Measurements from ENCODE around the gene ODAD3.

The ODAD3 gene

GRCh38 chr19:11378319-11379189 is 56.4 kb downstream of the ODAD3 start:
- Histone ChIP-seq H3K9ac (ENCODE audit: low read length in 5 of 5) (no peak overlapping the region), H3K4me3 (ENCODE audit: low read depth in 1 of 5, low read length in 5 of 5) (no peak overlapping the region), H3K9me3 (ENCODE audit: control insufficient read depth in 5 of 5, low read length in 5 of 5) (no peaks in the 10 kb centered on the region), H3K36me3 (ENCODE audit: control insufficient read depth in 5 of 5, insufficient read depth in 5 of 5, low read length in 5 of 5) (peaks cover 0 to 9% (median 6%) of the 10 kb centered on the region in 5 donors), H3K4me1 (ENCODE audit: control insufficient read depth in 5 of 5, insufficient read depth in 5 of 5, low read length in 5 of 5) (peaks cover 6 to 59% (median 54%) of the 10 kb centered on the region in 5 donors), H3K27ac (ENCODE audit: low read depth, low read length) (no peak overlapping the region), H3K27me3 (ENCODE audit: control insufficient read depth in 5 of 5, insufficient read depth in 4 of 5, low read length in 5 of 5) (peaks cover 5 to 14% (median 8%) of the 10 kb centered on the region in 5 donors)

GRCh38 chr19:11377756-11378155 is 57.2 kb downstream of the ODAD3 start:
- peaks cover 2 to 8% (median 3%) of the 10 kb centered on the region in 5 donors for H3K27me3 ChIP-seq (ENCODE audit: control insufficient read depth in 5 of 5, insufficient read depth in 4 of 5, low read length in 5 of 5)
- no peak overlapping the region for H3K9ac ChIP-seq (ENCODE audit: low read length in 5 of 5)
- H3K4me3 ChIP-seq (ENCODE audit: low read depth in 1 of 5, low read length in 5 of 5), result no peak overlapping the region
- peaks cover 0 to 9% (median 6%) of the 10 kb centered on the region in 5 donors for H3K36me3 ChIP-seq (ENCODE audit: control insufficient read depth in 5 of 5, insufficient read depth in 5 of 5, low read length in 5 of 5)
- H3K9me3 ChIP-seq (ENCODE audit: control insufficient read depth in 5 of 5, low read length in 5 of 5), result no peaks in the 10 kb centered on the region
- no peak overlapping the region for H3K27ac ChIP-seq (ENCODE audit: low read depth, low read length)
- peaks cover 6 to 51% (median 46%) of the 10 kb centered on the region in 5 donors for H3K4me1 ChIP-seq (ENCODE audit: control insufficient read depth in 5 of 5, insufficient read depth in 5 of 5, low read length in 5 of 5)

- Histone ChIP-seq H3K9me3 (ENCODE audit: control insufficient read depth in 5 of 5, low read length in 5 of 5) (no peaks in the 10 kb centered on the region), H3K27me3 (ENCODE audit: control insufficient read depth in 5 of 5, insufficient read depth in 4 of 5, low read length in 5 of 5) (peaks cover 0 to 5% (median 0%) of the 10 kb centered on the region in 5 donors), H3K27ac (ENCODE audit: low read depth, low read length) (no peak overlapping the region), H3K4me3 (ENCODE audit: low read depth in 1 of 5, low read length in 5 of 5) (no peak overlapping the region), H3K9ac (ENCODE audit: low read length in 5 of 5) (peak overlapping the region in 1 of 5 donors; percentile 26), H3K36me3 (ENCODE audit: control insufficient read depth in 5 of 5, insufficient read depth in 5 of 5, low read length in 5 of 5) (peaks cover 0 to 9% (median 6%) of the 10 kb centered on the region in 5 donors), H3K4me1 (ENCODE audit: control insufficient read depth in 5 of 5, insufficient read depth in 5 of 5, low read length in 5 of 5) (peaks cover 6 to 48% (median 44%) of the 10 kb centered on the region in 5 donors)
Measured at GRCh38 chr19:11377237-11377636, 57.7 kb downstream of the ODAD3 start.

- Histone ChIP-seq H3K9ac (ENCODE audit: low read length in 5 of 5) (peak overlapping the region in 4 of 5 donors; percentile 42 to 82 (median 62)), H3K9me3 (ENCODE audit: control insufficient read depth in 5 of 5, low read length in 5 of 5) (no peaks in the 10 kb centered on the region), H3K27ac (ENCODE audit: low read depth, low read length) (peak overlapping the region; percentile 92), H3K4me1 (ENCODE audit: control insufficient read depth in 5 of 5, insufficient read depth in 5 of 5, low read length in 5 of 5) (peaks cover 4 to 30% (median 30%) of the 10 kb centered on the region in 5 donors), H3K27me3 (ENCODE audit: control insufficient read depth in 5 of 5, insufficient read depth in 4 of 5, low read length in 5 of 5) (no peaks in the 10 kb centered on the region), H3K36me3 (ENCODE audit: control insufficient read depth in 5 of 5, insufficient read depth in 5 of 5, low read length in 5 of 5) (peaks cover 0 to 9% (median 6%) of the 10 kb centered on the region in 5 donors), H3K4me3 (ENCODE audit: low read depth in 1 of 5, low read length in 5 of 5) (peak overlapping the region; percentile 61 to 90 (median 81))
Measured at GRCh38 chr19:11375143-11375948, 59.6 kb downstream of the ODAD3 start.

GRCh38 chr19:11374433-11375142 is 60.3 kb downstream of the ODAD3 start, which contains the start of gene SWSAP1:
SWSAP1 (plus strand) TSS chr19:11374666; CDS start chr19:11374681, 15 bp downstream.
- peaks cover 2 to 26% (median 25%) of the 10 kb centered on the region in 5 donors for H3K4me1 ChIP-seq (ENCODE audit: control insufficient read depth in 5 of 5, insufficient read depth in 5 of 5, low read length in 5 of 5)

GRCh38 chr19:11373885-11374432 is 61.0 kb downstream of the ODAD3 start:
- Histone ChIP-seq H3K27me3 (ENCODE audit: control insufficient read depth in 5 of 5, insufficient read depth in 4 of 5, low read length in 5 of 5) (no peaks in the 10 kb centered on the region), H3K4me1 (ENCODE audit: control insufficient read depth in 5 of 5, insufficient read depth in 5 of 5, low read length in 5 of 5) (peaks cover 2 to 26% (median 25%) of the 10 kb centered on the region in 5 donors), H3K36me3 (ENCODE audit: control insufficient read depth in 5 of 5, insufficient read depth in 5 of 5, low read length in 5 of 5) (peaks cover 0 to 9% (median 7%) of the 10 kb centered on the region in 5 donors), H3K4me3 (ENCODE audit: low read depth in 1 of 5, low read length in 5 of 5) (peak overlapping the region; percentile 66 to 90 (median 81)), H3K9me3 (ENCODE audit: control insufficient read depth in 5 of 5, low read length in 5 of 5) (no peaks in the 10 kb centered on the region), H3K27ac (ENCODE audit: low read depth, low read length) (peak overlapping the region; percentile 92), H3K9ac (ENCODE audit: low read length in 5 of 5) (peak overlapping the region in 3 of 5 donors; percentile 32 to 85 (median 83))

More at GRCh38 chr19:11374433-11375142, 60.3 kb downstream of the ODAD3 start, which contains the start of gene SWSAP1:
- no peaks in the 10 kb centered on the region for H3K27me3 ChIP-seq (ENCODE audit: control insufficient read depth in 5 of 5, insufficient read depth in 4 of 5, low read length in 5 of 5)
- H3K27ac ChIP-seq (ENCODE audit: low read depth, low read length), result peak within 1 kb of the TSS; percentile 92
- H3K36me3 ChIP-seq (ENCODE audit: control insufficient read depth in 5 of 5, insufficient read depth in 5 of 5, low read length in 5 of 5), result peaks cover 0 to 9% (median 6%) of the 10 kb centered on the region in 5 donors
- peak within 1 kb of the TSS; percentile 68 to 90 (median 81) for H3K4me3 ChIP-seq (ENCODE audit: low read depth in 1 of 5, low read length in 5 of 5)
- no peaks in the 10 kb centered on the region for H3K9me3 ChIP-seq (ENCODE audit: control insufficient read depth in 5 of 5, low read length in 5 of 5)
- H3K9ac ChIP-seq (ENCODE audit: low read length in 5 of 5), result peak within 1 kb of the TSS; percentile 70 to 85 (median 82)

- H3K4me1 ChIP-seq (ENCODE audit: control insufficient read depth in 5 of 5, insufficient read depth in 5 of 5, low read length in 5 of 5), result peaks cover 2 to 26% (median 25%) of the 10 kb centered on the region in 5 donors
- H3K9me3 ChIP-seq (ENCODE audit: control insufficient read depth in 5 of 5, low read length in 5 of 5), result no peaks in the 10 kb centered on the region
- peak overlapping the region in 1 of 5 donors; percentile 66 for H3K4me3 ChIP-seq (ENCODE audit: low read depth in 1 of 5, low read length in 5 of 5)
- H3K9ac ChIP-seq (ENCODE audit: low read length in 5 of 5), result no peak overlapping the region
- peaks cover 0 to 9% (median 5%) of the 10 kb centered on the region in 5 donors for H3K36me3 ChIP-seq (ENCODE audit: control insufficient read depth in 5 of 5, insufficient read depth in 5 of 5, low read length in 5 of 5)
- no peaks in the 10 kb centered on the region for H3K27me3 ChIP-seq (ENCODE audit: control insufficient read depth in 5 of 5, insufficient read depth in 4 of 5, low read length in 5 of 5)
- H3K27ac ChIP-seq (ENCODE audit: low read depth, low read length), result no peak overlapping the region
Measured at GRCh38 chr19:11373166-11373884, 61.6 kb downstream of the ODAD3 start.

- Histone ChIP-seq H3K27ac (ENCODE audit: low read depth, low read length) (no peak overlapping the region), H3K36me3 (ENCODE audit: control insufficient read depth in 5 of 5, insufficient read depth in 5 of 5, low read length in 5 of 5) (peaks cover 0 to 18% (median 4%) of the 10 kb centered on the region in 5 donors), H3K9ac (ENCODE audit: low read length in 5 of 5) (no peak overlapping the region), H3K4me1 (ENCODE audit: control insufficient read depth in 5 of 5, insufficient read depth in 5 of 5, low read length in 5 of 5) (peaks cover 2 to 17% (median 14%) of the 10 kb centered on the region in 5 donors), H3K4me3 (ENCODE audit: low read depth in 1 of 5, low read length in 5 of 5) (no peak overlapping the region), H3K9me3 (ENCODE audit: control insufficient read depth in 5 of 5, low read length in 5 of 5) (no peaks in the 10 kb centered on the region), H3K27me3 (ENCODE audit: control insufficient read depth in 5 of 5, insufficient read depth in 4 of 5, low read length in 5 of 5) (no peaks in the 10 kb centered on the region)
Measured at GRCh38 chr19:11370744-11371143, 64.2 kb downstream of the ODAD3 start.
